ENCODE measurements around the gene SGMS1. TPM values are rescaled to one million over a fixed set of nuclear protein-coding genes. Genes with fewer than 3 reads are reported as not detected.
"Not testable (repeated sequence)": the region's sequence is repeated elsewhere in the genome, so short reads cannot be mapped to it uniquely, and the experiment has no call there.

The SGMS1 gene
- total RNA-seq, 1 donor from 2014 or later = 54.7 TPM

- DNase-seq (ENCODE audit: low spot score); ATAC-seq; intact Hi-C loops (cut with DNase I): not testable (repeated sequence)
Observed at GRCh38 chr10:50546287-50546686, 77.5 kb downstream of the SGMS1 start.

GRCh38 chr10:50545846-50546245 is 77.9 kb downstream of the SGMS1 start:
- no peak for ATAC-seq
- DNase-seq (ENCODE audit: low spot score) = no peak
- intact Hi-C loops (cut with DNase I) = no loop called here

GRCh38 chr10:50544857-50545429 is 78.8 kb downstream of the SGMS1 start:
- intact Hi-C loops (cut with DNase I) = no loop called here
- ATAC-seq (no peak), DNase-seq (ENCODE audit: low spot score) (no peak)

GRCh38 chr10:50544095-50544856 is 79.5 kb downstream of the SGMS1 start:
- ATAC-seq (no peak), DNase-seq (ENCODE audit: low spot score) (no peak)
- intact Hi-C loops (cut with DNase I) = no loop called here

GRCh38 chr10:50542871-50543270 is 80.9 kb downstream of the SGMS1 start:
- DNase-seq (ENCODE audit: low spot score) = no peak
- ATAC-seq = no peak
- intact Hi-C loops (cut with DNase I) = no loop called here

- intact Hi-C loops (cut with DNase I) = no loop called here
- DNase-seq (ENCODE audit: low spot score) = no peak
- no peak for ATAC-seq
Observed at GRCh38 chr10:50541921-50542320, 81.8 kb downstream of the SGMS1 start.

GRCh38 chr10:50541317-50541716 is 82.4 kb downstream of the SGMS1 start:
- intact Hi-C loops (cut with DNase I) = no loop called here
- DNase-seq (ENCODE audit: low spot score) = no peak
- no peak for ATAC-seq

GRCh38 chr10:50540826-50541122 is 83.0 kb downstream of the SGMS1 start:
- no peak for ATAC-seq
- no peak for DNase-seq (ENCODE audit: low spot score)
- intact Hi-C loops (cut with DNase I) = no loop called here

- intact Hi-C loops (cut with DNase I) = no loop called here
- ATAC-seq (no peak), DNase-seq (ENCODE audit: low spot score) (no peak)
Observed at GRCh38 chr10:50540069-50540825, 83.5 kb downstream of the SGMS1 start.

GRCh38 chr10:50538555-50539398 is 85.0 kb downstream of the SGMS1 start:
- ATAC-seq = peak; percentile 65
- DNase-seq (ENCODE audit: low spot score) = no peak
- intact Hi-C loops (cut with DNase I) = no loop called here

GRCh38 chr10:50536617-50537240 is 87.0 kb downstream of the SGMS1 start:
- ATAC-seq = no peak
- intact Hi-C loops (cut with DNase I) = no loop called here

GRCh38 chr10:50534748-50535376 is 88.9 kb downstream of the SGMS1 start:
- ATAC-seq; DNase-seq (ENCODE audit: low spot score); intact Hi-C loops (cut with DNase I): not testable (repeated sequence)

More at GRCh38 chr10:50536617-50537240, 87.0 kb downstream of the SGMS1 start:
- no peak for DNase-seq (ENCODE audit: low spot score)

GRCh38 chr10:50533296-50533695 is 90.5 kb downstream of the SGMS1 start:
- intact Hi-C loops (cut with DNase I) = no loop called here
- DNase-seq (ENCODE audit: low spot score) = no peak
- no peak for ATAC-seq

- ATAC-seq (no peak), DNase-seq (ENCODE audit: low spot score) (no peak)
- intact Hi-C loops (cut with DNase I) = no loop called here
Observed at GRCh38 chr10:50531388-50532077, 92.2 kb downstream of the SGMS1 start.

GRCh38 chr10:50529660-50530059 is 94.1 kb downstream of the SGMS1 start:
- intact Hi-C loops (cut with DNase I) = no loop called here
- ATAC-seq (no peak), DNase-seq (ENCODE audit: low spot score) (no peak)

GRCh38 chr10:50528206-50528605 is 95.5 kb downstream of the SGMS1 start:
- ATAC-seq (no peak), DNase-seq (ENCODE audit: low spot score) (no peak)
- intact Hi-C loops (cut with DNase I) = no loop called here

- intact Hi-C loops (cut with DNase I) = no loop called here
Observed at GRCh38 chr10:50527442-50528043, 96.2 kb downstream of the SGMS1 start.

GRCh38 chr10:50526185-50526584 is 97.6 kb downstream of the SGMS1 start:
- DNase-seq (ENCODE audit: low spot score) (no peak), ATAC-seq (no peak)
- intact Hi-C loops (cut with DNase I) = no loop called here

More at GRCh38 chr10:50527442-50528043, 96.2 kb downstream of the SGMS1 start:
- DNase-seq (ENCODE audit: low spot score) (no peak), ATAC-seq (no peak)

Data from sciatic nerve (tissue), 2 donors.